Pulmonary artery endothelial cell (primary cell): Measurements from ENCODE around the gene NT5DC1. TPM values are rescaled to one million over a fixed set of nuclear protein-coding genes. Genes with fewer than 3 reads are reported as not detected.
A peak's percentile ranks its signal among the peaks of the same experiment; 100 is the strongest.

Experiments
- DNase-seq: peaks from one replicate; pipeline ENCODE4 v3.0.0-alpha.2; 2011; ENCODE audit warnings: low read depth, low spot score
- total RNA-seq: library from RNA; depleted of rRNA; stranded (reverse); fragments of >200 nt; gene quantifications from 2 replicates; pipeline ENCODE4 v1.2.3, GENCODE V29; 2014

NT5DC1 gene
- total RNA-seq, 1 donor from 2014 or later, result 9.5 TPM

- DNase-seq, result no peak
Observed at GRCh38 chr6:116239256-116239655, 138.6 kb downstream of the NT5DC1 start.

- DNase-seq, result no peak
Observed at GRCh38 chr6:116239856-116240255, 139.2 kb downstream of the NT5DC1 start.

- DNase-seq, result no peak
Observed at GRCh38 chr6:116244284-116244683, 143.6 kb downstream of the NT5DC1 start.

GRCh38 chr6:116246089-116246488 lies 145.4 kb downstream of the NT5DC1 start:
- no peak for DNase-seq

GRCh38 chr6:116247285-116247684 lies 146.6 kb downstream of the NT5DC1 start:
- DNase-seq, result no peak

GRCh38 chr6:116248577-116248976 lies 147.9 kb downstream of the NT5DC1 start:
- no peak for DNase-seq

GRCh38 chr6:116251568-116252384 lies 151.1 kb downstream of the NT5DC1 start:
- DNase-seq, result peak; percentile 76

GRCh38 chr6:116253188-116253504 lies 152.5 kb downstream of the NT5DC1 start:
- DNase-seq, result no peak

GRCh38 chr6:116253505-116254296 lies 153.0 kb downstream of the NT5DC1 start, which contains the start of gene TSPYL4:
Gene TSPYL4, minus strand, starts transcription at chr6:116254075. Its CDS starts 67 bp downstream, at chr6:116254008.
- peak; percentile 93 for DNase-seq

GRCh38 chr6:116254297-116255056 lies 153.8 kb downstream of the NT5DC1 start:
- no peak for DNase-seq

GRCh38 chr6:116255246-116255800 lies 154.7 kb downstream of the NT5DC1 start:
- no peak for DNase-seq

- no peak for DNase-seq
Observed at GRCh38 chr6:116256694-116257093, 156.0 kb downstream of the NT5DC1 start.

GRCh38 chr6:116258520-116258919 lies 157.9 kb downstream of the NT5DC1 start:
- DNase-seq, result no peak

GRCh38 chr6:116263353-116263752 lies 162.7 kb downstream of the NT5DC1 start:
- DNase-seq, result no peak

GRCh38 chr6:116265041-116265829 lies 164.6 kb downstream of the NT5DC1 start:
- DNase-seq, result no peak

- no peak for DNase-seq
Observed at GRCh38 chr6:116266803-116267202, 166.2 kb downstream of the NT5DC1 start.

GRCh38 chr6:116267836-116268588 lies 167.4 kb downstream of the NT5DC1 start:
- DNase-seq, result no peak

GRCh38 chr6:116268589-116269293 lies 168.1 kb downstream of the NT5DC1 start:
- DNase-seq, result peak; percentile 60

- DNase-seq, result no peak
Observed at GRCh38 chr6:116271149-116271708, 170.6 kb downstream of the NT5DC1 start.
